Caco-2 (cell line): ENCODE data around the gene PPM1H. TPM values are rescaled to one million over a fixed set of nuclear protein-coding genes. Genes with fewer than 3 reads are reported as not detected.

Source experiments
- BruUV-seq: library from RNA; stranded (reverse); fragments of 400-500 nt; replicated peaks from 2 replicates; lab custom pipeline; 2021; lab: Mats Ljungman, UMichigan
- CTCF ChIA-PET: fragments of 300-600 bp; sonication (Branson Sonifier 250); formaldehyde crosslinking; loops from one replicate; lab custom pipeline; 2022; ENCODE audit warnings: antibody characterized with exemption; lab: Charles Lee
- POLR2A ChIA-PET: fragments of 300-600 bp; sonication (Branson Sonifier 250); formaldehyde crosslinking; loops from one replicate; lab custom pipeline; 2022; ENCODE audit warnings: antibody characterized with exemption; lab: Charles Lee
- DNase-seq, 2 experiments: peaks; one replicate each; pipeline versions ENCODE4 v3.0.0 to v3.0.0-alpha.2; 2020 to 2022
- H3K27me3 ChIP-seq: replicated peaks from 2 replicates; pipeline ENCODE4 v1.6.0; 2011; ENCODE audit warnings: low read length; ENCODE audit not compliant: control insufficient read depth, insufficient read depth
- H3K36me3 ChIP-seq: 2 replicates; pipeline ENCODE4 v1.5.1; 2011; ENCODE audit warnings: low read length; ENCODE audit not compliant: control insufficient read depth, insufficient read depth
- H3K4me1 ChIP-seq: fragments of 250-450 bp; sonication (Bioruptor Pico); 2 replicates; pipeline ENCODE4 v1.5.1; 2020; ENCODE audit warnings: mild to moderate bottlenecking
- H3K4me3 ChIP-seq: 2 replicates; pipeline ENCODE4 v1.5.1; 2011; ENCODE audit warnings: low read depth, mild to moderate bottlenecking, control low read depth, low read length
- H3K9me3 ChIP-seq: fragments of 250-450 bp; sonication (Bioruptor Pico); 2 replicates; pipeline ENCODE4 v1.5.1; 2020; ENCODE audit warnings: mild to moderate bottlenecking, moderate library complexity
- H3K27ac Mint-ChIP-seq: one replicate; pipeline ENCODE4 v1.8.0; 2022; ENCODE audit warnings: mixed read lengths; ENCODE audit not compliant: unreplicated experiment
- H3K27me3 Mint-ChIP-seq: one replicate; pipeline ENCODE4 v1.8.0; 2022; ENCODE audit warnings: mixed read lengths; ENCODE audit not compliant: insufficient read depth, unreplicated experiment
- H3K36me3 Mint-ChIP-seq: one replicate; pipeline ENCODE4 v1.8.0; 2022; ENCODE audit warnings: mild to moderate bottlenecking, mixed read lengths; ENCODE audit not compliant: insufficient read depth, unreplicated experiment
- H3K4me1 Mint-ChIP-seq: one replicate; pipeline ENCODE4 v1.8.0; 2022; ENCODE audit warnings: low read depth, mixed read lengths; ENCODE audit not compliant: unreplicated experiment
- H3K4me3 Mint-ChIP-seq: one replicate; pipeline ENCODE4 v1.8.0; 2022; ENCODE audit warnings: mild to moderate bottlenecking, moderate library complexity, mixed read lengths; ENCODE audit not compliant: unreplicated experiment
- H3K9me3 Mint-ChIP-seq: one replicate; pipeline ENCODE4 v1.8.0; 2022; ENCODE audit warnings: mixed read lengths; ENCODE audit not compliant: unreplicated experiment
- CTCF ChIP-seq, 2 experiments: fragments of 200-600 bp in 1 of 2; IDR thresholded peaks; 1 replicate in 1 of 2; 2 replicates in 1 of 2; pipeline versions ENCODE4 v1.5.1 to v1.8.0; 2011 to 2022; ENCODE audit warnings: antibody characterized with exemption in 1 of 2, control low read depth in 1 of 2, inconsistent platforms in 1 of 2, low read depth in 1 of 2, low read length in 1 of 2, mild to moderate bottlenecking in 1 of 2, moderate library complexity in 1 of 2; ENCODE audit not compliant: insufficient read depth in 1 of 2, severe bottlenecking in 1 of 2, unreplicated experiment in 1 of 2
- intact Hi-C: fragments of 100-400 bp; cut with micrococcal nuclease; formaldehyde crosslinking; loops from one replicate; pipeline ENCODE4 v1.10.0; 2022; ENCODE audit not compliant: unreplicated experiment
- total RNA-seq: library from RNA; stranded (reverse); gene quantifications from 2 replicates; pipeline ENCODE4 v1.2.3, GENCODE V29; 2022

PPM1H gene
- total RNA-seq, 1 experiment from 2014 or later, result 151 TPM

GRCh38 chr12:62799126-62799736, 135.7 kb downstream of the PPM1H start:
- POLR2A ChIA-PET, result no interaction called here
- peak; percentile 79 to 86 for TF ChIP-seq CTCF (IDR thresholded peaks at IDR 0.05; ENCODE audit: insufficient read depth in 1 of 2, low read depth in 1 of 2, low read length in 1 of 2, severe bottlenecking in 1 of 2, unreplicated experiment in 1 of 2)
- Histone ChIP-seq H3K9me3 (no peaks in the 10 kb centered on the region), H3K27me3 (no peaks in the 10 kb centered on the region), H3K4me1 (peaks cover 64% of the 10 kb centered on the region), H3K4me3 (no peak overlapping the region), H3K36me3 (no peaks in the 10 kb centered on the region; the same call in 1 of the 2 replicates)
- Mint-ChIP-seq H3K4me1 (peaks cover 37% of the 10 kb centered on the region), H3K27me3 (no peaks in the 10 kb centered on the region), H3K9me3 (no peaks in the 10 kb centered on the region), H3K27ac (peak overlapping the region; percentile 80), H3K4me3 (no peak overlapping the region), H3K36me3 (peaks cover 93% of the 10 kb centered on the region)
- intact Hi-C loops, result loop anchor here (1.0 kb wide), 2 partner anchors 197 to 270 kb away; no protein-coding TSS in a partner anchor
- no TSS peak for BruUV-seq
- CTCF ChIA-PET, result interaction anchor here (0.5 to 1.6 kb wide), 6 partner anchors 30 to 270 kb away, joined by 3 to 12 read pairs (median 5); no protein-coding TSS in a partner anchor
- peak; percentile 73 to 78 for DNase-seq

GRCh38 chr12:62794218-62794583, 140.7 kb downstream of the PPM1H start:
- Mint-ChIP-seq H3K27me3 (no peaks in the 10 kb centered on the region), H3K4me3 (no peak overlapping the region), H3K9me3 (no peaks in the 10 kb centered on the region), H3K4me1 (peaks cover 16% of the 10 kb centered on the region), H3K27ac (peak overlapping the region; percentile 59), H3K36me3 (peaks cover 92% of the 10 kb centered on the region)
- no peak for TF ChIP-seq CTCF (IDR thresholded peaks at IDR 0.05; ENCODE audit: insufficient read depth in 1 of 2, low read depth in 1 of 2, low read length in 1 of 2, severe bottlenecking in 1 of 2, unreplicated experiment in 1 of 2)
- no peaks in the 10 kb centered on the region for H3K27me3 ChIP-seq
- POLR2A ChIA-PET, result no interaction called here
- no TSS peak for BruUV-seq
- intact Hi-C loops, result loop anchor here (1.0 to 2.0 kb wide), 4 partner anchors 33 to 355 kb away; no protein-coding TSS in a partner anchor
- no peaks in the 10 kb centered on the region for H3K9me3 ChIP-seq
- no peaks in the 10 kb centered on the region; the same call in none of the 2 replicates for H3K36me3 ChIP-seq
- H3K4me3 ChIP-seq, result no peak overlapping the region
- DNase-seq, result no peak
- H3K4me1 ChIP-seq, result peaks cover 38% of the 10 kb centered on the region
- CTCF ChIA-PET, result interaction anchor here (1.0 to 1.2 kb wide), 2 partner anchors 191 to 213 kb away, joined by 4 to 7 read pairs; no protein-coding TSS in a partner anchor

GRCh38 chr12:62793256-62794217, 141.4 kb downstream of the PPM1H start:
- Mint-ChIP-seq H3K4me1 (peaks cover 9% of the 10 kb centered on the region), H3K27ac (no peak overlapping the region), H3K4me3 (no peak overlapping the region), H3K36me3 (peaks cover 92% of the 10 kb centered on the region), H3K9me3 (no peaks in the 10 kb centered on the region), H3K27me3 (no peaks in the 10 kb centered on the region)
- no peaks in the 10 kb centered on the region for H3K9me3 ChIP-seq
- no peak overlapping the region for H3K4me3 ChIP-seq
- ChIA-PET CTCF (interaction anchor here (0.7 to 1.2 kb wide), 3 partner anchors 190 to 310 kb away, joined by 4 to 7 read pairs (median 4); no protein-coding TSS in a partner anchor), POLR2A (no interaction called here)
- H3K27me3 ChIP-seq, result no peaks in the 10 kb centered on the region
- H3K36me3 ChIP-seq, result no peaks in the 10 kb centered on the region; the same call in none of the 2 replicates
- BruUV-seq, result no TSS peak
- DNase-seq, result peak; percentile 64 to 82
- intact Hi-C loops, result loop anchor here (1.0 to 2.0 kb wide), 4 partner anchors 33 to 355 kb away; no protein-coding TSS in a partner anchor
- H3K4me1 ChIP-seq, result peaks cover 32% of the 10 kb centered on the region
- TF ChIP-seq CTCF (IDR thresholded peaks at IDR 0.05; ENCODE audit: insufficient read depth in 1 of 2, low read depth in 1 of 2, low read length in 1 of 2, severe bottlenecking in 1 of 2, unreplicated experiment in 1 of 2), result peak; percentile 80 to 91
